Measurements from ENCODE around the gene ZFX. TPM values are rescaled to one million over a fixed set of nuclear protein-coding genes. Genes with fewer than 3 reads are reported as not detected.

Gene ZFX
- total RNA-seq, 1 experiment from 2014 or later = 36.1 TPM

GRCh38 chrX:24221872-24222271 lies 72.3 kb downstream of the ZFX start:
- Mint-ChIP-seq H3K4me3 (ENCODE audit: unreplicated experiment) (no peak overlapping the region), H3K9me3 (ENCODE audit: unreplicated experiment) (no peaks in the 10 kb centered on the region), H3K4me1 (ENCODE audit: low read depth, unreplicated experiment) (no peaks in the 10 kb centered on the region), H3K27ac (ENCODE audit: unreplicated experiment) (no peak overlapping the region), H3K36me3 (ENCODE audit: insufficient read depth, unreplicated experiment) (no peaks in the 10 kb centered on the region), H3K27me3 (ENCODE audit: insufficient read depth, unreplicated experiment) (no peaks in the 10 kb centered on the region)
- H3K9me3 ChIP-seq = no peaks in the 10 kb centered on the region
- H3K4me3 ChIP-seq (ENCODE audit: low read depth, low read length) = no peak overlapping the region
- ChIA-PET CTCF (no interaction called here), POLR2A (no interaction called here)
- no peak for DNase-seq
- no TSS peak for BruUV-seq (replicated peaks)
- H3K36me3 ChIP-seq (ENCODE audit: control insufficient read depth, insufficient read depth, low read length) = no peaks in the 10 kb centered on the region
- H3K27me3 ChIP-seq (replicated peaks; ENCODE audit: control insufficient read depth, insufficient read depth, low read length) = no peaks in the 10 kb centered on the region
- TF ChIP-seq CTCF (IDR thresholded peaks at IDR 0.05; ENCODE audit: insufficient read depth in 1 of 2, low read depth in 1 of 2, low read length in 1 of 2, severe bottlenecking in 1 of 2, unreplicated experiment in 1 of 2) = no peak
- intact Hi-C loops (cut with micrococcal nuclease; ENCODE audit: unreplicated experiment) = no loop called here
- no peaks in the 10 kb centered on the region for H3K4me1 ChIP-seq

GRCh38 chrX:24225265-24225664 lies 75.7 kb downstream of the ZFX start:
- Mint-ChIP-seq H3K36me3 (ENCODE audit: insufficient read depth, unreplicated experiment) (no peaks in the 10 kb centered on the region), H3K27ac (ENCODE audit: unreplicated experiment) (no peak overlapping the region), H3K9me3 (ENCODE audit: unreplicated experiment) (no peaks in the 10 kb centered on the region), H3K4me3 (ENCODE audit: unreplicated experiment) (no peak overlapping the region), H3K4me1 (ENCODE audit: low read depth, unreplicated experiment) (no peaks in the 10 kb centered on the region), H3K27me3 (ENCODE audit: insufficient read depth, unreplicated experiment) (no peaks in the 10 kb centered on the region)
- CTCF ChIA-PET = no interaction called here
- no peak for DNase-seq
- no peak overlapping the region for H3K4me3 ChIP-seq (ENCODE audit: low read depth, low read length)
- no peaks in the 10 kb centered on the region for H3K27me3 ChIP-seq (replicated peaks; ENCODE audit: control insufficient read depth, insufficient read depth, low read length)
- no peaks in the 10 kb centered on the region for H3K9me3 ChIP-seq
- TF ChIP-seq CTCF (IDR thresholded peaks at IDR 0.05; ENCODE audit: insufficient read depth in 1 of 2, low read depth in 1 of 2, low read length in 1 of 2, severe bottlenecking in 1 of 2, unreplicated experiment in 1 of 2) = no peak
- intact Hi-C loops (cut with micrococcal nuclease; ENCODE audit: unreplicated experiment) = no loop called here
- BruUV-seq (replicated peaks) = no TSS peak
- POLR2A ChIA-PET = no interaction called here
- no peaks in the 10 kb centered on the region for H3K4me1 ChIP-seq
- H3K36me3 ChIP-seq (ENCODE audit: control insufficient read depth, insufficient read depth, low read length) = no peaks in the 10 kb centered on the region

GRCh38 chrX:24226176-24226575 lies 76.6 kb downstream of the ZFX start:
- DNase-seq = no peak
- Mint-ChIP-seq H3K4me1 (ENCODE audit: low read depth, unreplicated experiment) (no peaks in the 10 kb centered on the region), H3K27ac (ENCODE audit: unreplicated experiment) (no peak overlapping the region), H3K36me3 (ENCODE audit: insufficient read depth, unreplicated experiment) (no peaks in the 10 kb centered on the region), H3K9me3 (ENCODE audit: unreplicated experiment) (no peaks in the 10 kb centered on the region), H3K4me3 (ENCODE audit: unreplicated experiment) (no peak overlapping the region), H3K27me3 (ENCODE audit: insufficient read depth, unreplicated experiment) (no peaks in the 10 kb centered on the region)
- no peaks in the 10 kb centered on the region for H3K9me3 ChIP-seq
- intact Hi-C loops (cut with micrococcal nuclease; ENCODE audit: unreplicated experiment) = no loop called here
- ChIA-PET POLR2A (no interaction called here), CTCF (no interaction called here)
- TF ChIP-seq CTCF (IDR thresholded peaks at IDR 0.05; ENCODE audit: insufficient read depth in 1 of 2, low read depth in 1 of 2, low read length in 1 of 2, severe bottlenecking in 1 of 2, unreplicated experiment in 1 of 2) = no peak
- BruUV-seq (replicated peaks) = no TSS peak
- no peaks in the 10 kb centered on the region for H3K27me3 ChIP-seq (replicated peaks; ENCODE audit: control insufficient read depth, insufficient read depth, low read length)
- no peaks in the 10 kb centered on the region for H3K36me3 ChIP-seq (ENCODE audit: control insufficient read depth, insufficient read depth, low read length)
- no peaks in the 10 kb centered on the region for H3K4me1 ChIP-seq
- H3K4me3 ChIP-seq (ENCODE audit: low read depth, low read length) = no peak overlapping the region
